ENCODE measurements around the gene TSPO2. TPM values are rescaled to one million over a fixed set of nuclear protein-coding genes. Genes with fewer than 3 reads are reported as not detected.
"Not testable (repeated sequence)": the region's sequence is repeated elsewhere in the genome, so short reads cannot be mapped to it uniquely, and the experiment has no call there.

TSPO2 gene
- total and polyA plus RNA-seq, 5 donors from 2014 or later, result not detected

DNA sequence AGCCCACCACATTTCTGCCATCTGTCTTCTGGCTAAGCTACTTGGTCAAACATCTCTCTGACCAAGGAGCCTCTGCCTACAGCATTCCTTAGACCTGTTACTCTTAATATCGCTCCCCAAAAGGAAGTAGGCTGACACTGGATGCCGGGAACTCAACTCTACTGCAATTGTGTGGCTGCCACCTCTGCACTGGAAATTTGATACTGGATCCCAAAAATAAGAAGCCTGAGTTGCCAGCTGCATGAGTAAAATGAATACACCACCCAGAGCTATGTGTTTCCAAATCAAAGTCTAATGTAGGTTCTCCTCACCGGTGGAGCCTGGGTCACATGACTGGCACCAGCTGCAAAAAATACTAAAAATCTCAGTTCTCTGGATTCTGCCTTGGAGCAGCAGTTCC lies 40.1 kb upstream of the TSPO2 start:
- H3K36me3 ChIP-seq (ENCODE audit: control insufficient read depth, insufficient read depth, low read length), result no peaks in the 10 kb centered on the region
- H3K9me3 ChIP-seq (ENCODE audit: control insufficient read depth in 2 of 2, low read length in 2 of 2), result no peaks in the 10 kb centered on the region
- H3K27ac Mint-ChIP-seq, result no peak overlapping the region
- H3K4me3 Mint-ChIP-seq, result no peak overlapping the region
- peaks cover 44% of the 10 kb centered on the region for H3K27me3 Mint-ChIP-seq
- no peak overlapping the region for H3K27ac ChIP-seq (ENCODE audit: insufficient read depth, low read length, poor library complexity, severe bottlenecking)
- peaks cover 0 to 6% (median 3%) of the 10 kb centered on the region in 4 donors for H3K4me1 Mint-ChIP-seq
- no peaks in the 10 kb centered on the region for H3K36me3 Mint-ChIP-seq
- H3K27me3 ChIP-seq (ENCODE audit: control insufficient read depth, insufficient read depth, low read length), result peaks cover 10% of the 10 kb centered on the region
- ATAC-seq (ENCODE audit: low read depth in 2 of 2), result no peak
- DNase-seq, result no peak
- H3K4me1 ChIP-seq (ENCODE audit: control insufficient read depth, insufficient read depth, low read length, poor library complexity, severe bottlenecking), result peaks cover 3% of the 10 kb centered on the region
- no peak overlapping the region for H3K4me3 ChIP-seq (ENCODE audit: low read depth, low read length)
- H3K9me3 Mint-ChIP-seq, result no peaks in the 10 kb centered on the region

DNA sequence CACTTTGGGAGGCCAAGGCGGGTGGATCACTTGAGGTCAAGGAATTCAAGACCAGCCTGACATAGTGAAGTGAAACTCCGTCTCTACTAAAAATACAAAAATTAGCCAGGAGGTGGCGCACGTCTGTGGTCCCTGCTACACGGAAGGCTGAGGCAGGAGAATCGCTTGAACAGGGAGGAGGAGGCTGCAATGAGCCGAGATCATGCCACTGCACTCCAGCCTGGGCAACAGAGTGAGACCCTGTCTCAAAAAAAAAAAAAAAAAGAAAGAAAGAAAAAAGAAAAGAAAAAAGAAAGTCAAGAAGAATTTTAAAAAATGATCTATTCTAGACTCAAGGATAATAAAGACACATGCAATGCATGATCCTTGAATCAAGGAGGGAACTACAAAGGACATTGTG lies 36.0 kb upstream of the TSPO2 start:
- H3K9me3 ChIP-seq (ENCODE audit: control insufficient read depth in 2 of 2, low read length in 2 of 2); H3K36me3 Mint-ChIP-seq; H3K27me3 ChIP-seq (ENCODE audit: control insufficient read depth, insufficient read depth, low read length); H3K9me3 Mint-ChIP-seq; H3K4me3 Mint-ChIP-seq; H3K27ac ChIP-seq (ENCODE audit: insufficient read depth, low read length, poor library complexity, severe bottlenecking); H3K4me3 ChIP-seq (ENCODE audit: low read depth, low read length); H3K36me3 ChIP-seq (ENCODE audit: control insufficient read depth, insufficient read depth, low read length); H3K27ac Mint-ChIP-seq; H3K4me1 Mint-ChIP-seq; H3K4me1 ChIP-seq (ENCODE audit: control insufficient read depth, insufficient read depth, low read length, poor library complexity, severe bottlenecking): not testable (repeated sequence)
- ATAC-seq (ENCODE audit: low read depth in 2 of 2) (peak in 1 of 2 donors; percentile 50), DNase-seq (peak; percentile 44 to 73 (median 64))
- H3K27me3 Mint-ChIP-seq, result peaks cover 35% of the 10 kb centered on the region

DNA sequence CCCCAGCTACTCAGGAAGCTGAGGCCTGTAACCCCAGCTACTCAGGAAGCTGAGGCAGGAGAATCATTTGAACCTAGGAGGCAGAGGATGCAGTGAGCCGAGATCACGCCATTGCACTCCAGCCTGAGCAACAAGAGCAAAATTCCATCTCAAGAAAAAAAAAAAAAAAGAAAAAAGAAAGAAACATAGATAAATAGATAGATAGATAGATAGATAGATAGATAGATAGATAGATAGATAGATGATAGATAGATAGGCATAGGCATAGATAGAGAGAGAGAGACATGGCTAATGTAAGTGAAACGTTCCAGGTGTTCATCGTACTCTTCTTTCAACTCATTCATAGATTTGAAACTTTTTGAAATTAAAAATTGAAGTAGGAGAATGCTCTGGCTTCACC lies 35.3 kb upstream of the TSPO2 start:
- not testable (repeated sequence) for H3K9me3 Mint-ChIP-seq; DNase-seq; H3K9me3 ChIP-seq (ENCODE audit: control insufficient read depth in 2 of 2, low read length in 2 of 2); H3K4me3 Mint-ChIP-seq; H3K36me3 ChIP-seq (ENCODE audit: control insufficient read depth, insufficient read depth, low read length); ATAC-seq (ENCODE audit: low read depth in 2 of 2); H3K36me3 Mint-ChIP-seq; H3K4me3 ChIP-seq (ENCODE audit: low read depth, low read length); H3K27ac ChIP-seq (ENCODE audit: insufficient read depth, low read length, poor library complexity, severe bottlenecking); H3K27ac Mint-ChIP-seq; H3K27me3 ChIP-seq (ENCODE audit: control insufficient read depth, insufficient read depth, low read length); H3K4me1 Mint-ChIP-seq; H3K4me1 ChIP-seq (ENCODE audit: control insufficient read depth, insufficient read depth, low read length, poor library complexity, severe bottlenecking)
- H3K27me3 Mint-ChIP-seq, result peaks cover 29% of the 10 kb centered on the region

DNA sequence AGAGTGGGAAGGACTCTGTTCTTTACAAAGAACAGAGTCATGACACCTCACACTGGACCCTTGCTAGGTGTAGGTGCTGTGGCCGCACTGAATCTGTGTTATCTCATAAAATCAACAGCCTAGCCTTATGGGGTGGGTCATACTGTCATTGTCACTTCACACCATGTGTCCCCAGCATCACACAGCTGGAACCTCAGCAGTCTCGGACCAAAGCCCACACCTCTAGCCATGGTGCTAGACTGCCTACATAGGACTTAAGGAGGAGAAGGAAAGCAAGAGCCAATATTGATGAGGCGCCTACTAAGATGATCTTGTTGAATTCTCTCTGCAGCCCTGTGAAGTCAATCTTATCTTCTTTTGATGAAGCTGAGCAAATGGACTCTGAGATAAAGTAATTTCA lies 34.3 kb upstream of the TSPO2 start:
- Mint-ChIP-seq H3K27ac (no peak overlapping the region), H3K9me3 (peaks cover 0 to 2% (median 0%) of the 10 kb centered on the region in 7 donors), H3K27me3 (peaks cover 25% of the 10 kb centered on the region), H3K4me3 (no peak overlapping the region), H3K36me3 (peaks cover 4% of the 10 kb centered on the region), H3K4me1 (peaks cover 0 to 6% (median 3%) of the 10 kb centered on the region in 4 donors)
- H3K9me3 ChIP-seq (ENCODE audit: control insufficient read depth in 2 of 2, low read length in 2 of 2), result no peaks in the 10 kb centered on the region
- no peak for ATAC-seq (ENCODE audit: low read depth in 2 of 2)
- peaks cover 3% of the 10 kb centered on the region for H3K4me1 ChIP-seq (ENCODE audit: control insufficient read depth, insufficient read depth, low read length, poor library complexity, severe bottlenecking)
- H3K27ac ChIP-seq (ENCODE audit: insufficient read depth, low read length, poor library complexity, severe bottlenecking), result no peak overlapping the region
- H3K36me3 ChIP-seq (ENCODE audit: control insufficient read depth, insufficient read depth, low read length), result no peaks in the 10 kb centered on the region
- no peak overlapping the region for H3K4me3 ChIP-seq (ENCODE audit: low read depth, low read length)
- no peak for DNase-seq
- H3K27me3 ChIP-seq (ENCODE audit: control insufficient read depth, insufficient read depth, low read length), result peaks cover 7% of the 10 kb centered on the region

DNA sequence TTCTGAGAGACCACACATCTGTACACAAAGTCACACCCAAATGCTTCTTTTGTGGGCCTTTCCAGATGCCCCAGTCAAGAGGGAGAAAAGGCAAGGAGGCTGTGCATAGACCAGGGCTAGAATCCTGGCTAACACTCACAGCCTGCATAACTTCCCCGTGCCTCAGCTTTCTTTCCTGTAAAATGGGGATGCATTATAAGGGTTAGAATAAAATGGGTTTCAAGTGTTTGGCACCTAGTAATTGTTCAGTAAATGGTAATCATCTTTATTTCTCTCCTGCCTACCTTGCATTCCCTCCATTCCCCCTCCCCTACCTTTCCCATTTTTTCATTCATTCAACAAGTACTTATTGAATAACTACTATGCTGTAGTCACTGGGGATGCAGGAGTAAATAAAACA lies 32.6 kb upstream of the TSPO2 start:
- Mint-ChIP-seq H3K4me3 (no peak overlapping the region), H3K4me1 (peaks cover 0 to 6% (median 3%) of the 10 kb centered on the region in 4 donors), H3K27ac (no peak overlapping the region), H3K9me3 (peaks cover 0 to 2% (median 0%) of the 10 kb centered on the region in 7 donors), H3K36me3 (peaks cover 4% of the 10 kb centered on the region), H3K27me3 (peaks cover 12% of the 10 kb centered on the region)
- H3K9me3 ChIP-seq (ENCODE audit: control insufficient read depth in 2 of 2, low read length in 2 of 2), result no peaks in the 10 kb centered on the region
- H3K27ac ChIP-seq (ENCODE audit: insufficient read depth, low read length, poor library complexity, severe bottlenecking), result no peak overlapping the region
- H3K27me3 ChIP-seq (ENCODE audit: control insufficient read depth, insufficient read depth, low read length), result no peaks in the 10 kb centered on the region
- H3K36me3 ChIP-seq (ENCODE audit: control insufficient read depth, insufficient read depth, low read length), result no peaks in the 10 kb centered on the region
- no peak overlapping the region for H3K4me3 ChIP-seq (ENCODE audit: low read depth, low read length)
- DNase-seq, result no peak
- no peak for ATAC-seq (ENCODE audit: low read depth in 2 of 2)
- H3K4me1 ChIP-seq (ENCODE audit: control insufficient read depth, insufficient read depth, low read length, poor library complexity, severe bottlenecking), result peaks cover 3% of the 10 kb centered on the region

DNA sequence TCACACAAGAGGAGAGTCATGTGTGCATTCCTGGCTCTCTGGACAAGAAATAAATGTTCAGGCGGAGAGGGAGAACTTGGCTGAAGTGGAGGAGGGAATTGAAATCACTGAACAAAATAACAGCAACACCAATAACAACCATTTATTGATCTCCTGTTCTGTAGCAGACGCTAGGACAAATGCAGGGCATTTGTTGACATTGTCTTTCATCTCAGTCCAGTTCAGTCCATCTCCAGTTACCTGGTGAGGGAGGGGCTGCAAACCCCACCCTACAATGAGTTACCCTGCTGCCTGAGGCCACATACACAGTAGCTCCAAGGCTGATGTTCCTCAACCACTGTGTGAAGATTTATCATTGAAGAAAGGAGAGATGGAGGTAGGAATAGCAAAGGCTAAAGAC lies 30.6 kb upstream of the TSPO2 start:
- no peaks in the 10 kb centered on the region for H3K9me3 ChIP-seq (ENCODE audit: control insufficient read depth in 2 of 2, low read length in 2 of 2)
- no peaks in the 10 kb centered on the region for H3K4me1 ChIP-seq (ENCODE audit: control insufficient read depth, insufficient read depth, low read length, poor library complexity, severe bottlenecking)
- H3K36me3 ChIP-seq (ENCODE audit: control insufficient read depth, insufficient read depth, low read length), result no peaks in the 10 kb centered on the region
- no peak overlapping the region for H3K27ac ChIP-seq (ENCODE audit: insufficient read depth, low read length, poor library complexity, severe bottlenecking)
- peaks cover 0 to 6% (median 0%) of the 10 kb centered on the region in 7 donors for H3K9me3 Mint-ChIP-seq
- peaks cover 4% of the 10 kb centered on the region for H3K27me3 Mint-ChIP-seq
- H3K4me3 ChIP-seq (ENCODE audit: low read depth, low read length), result no peak overlapping the region
- peaks cover 4% of the 10 kb centered on the region for H3K36me3 Mint-ChIP-seq
- DNase-seq (no peak), ATAC-seq (ENCODE audit: low read depth in 2 of 2) (no peak)
- H3K4me3 Mint-ChIP-seq, result no peak overlapping the region
- no peak overlapping the region for H3K27ac Mint-ChIP-seq
- peaks cover 0 to 2% (median 0%) of the 10 kb centered on the region in 4 donors for H3K4me1 Mint-ChIP-seq
- no peaks in the 10 kb centered on the region for H3K27me3 ChIP-seq (ENCODE audit: control insufficient read depth, insufficient read depth, low read length)

DNA sequence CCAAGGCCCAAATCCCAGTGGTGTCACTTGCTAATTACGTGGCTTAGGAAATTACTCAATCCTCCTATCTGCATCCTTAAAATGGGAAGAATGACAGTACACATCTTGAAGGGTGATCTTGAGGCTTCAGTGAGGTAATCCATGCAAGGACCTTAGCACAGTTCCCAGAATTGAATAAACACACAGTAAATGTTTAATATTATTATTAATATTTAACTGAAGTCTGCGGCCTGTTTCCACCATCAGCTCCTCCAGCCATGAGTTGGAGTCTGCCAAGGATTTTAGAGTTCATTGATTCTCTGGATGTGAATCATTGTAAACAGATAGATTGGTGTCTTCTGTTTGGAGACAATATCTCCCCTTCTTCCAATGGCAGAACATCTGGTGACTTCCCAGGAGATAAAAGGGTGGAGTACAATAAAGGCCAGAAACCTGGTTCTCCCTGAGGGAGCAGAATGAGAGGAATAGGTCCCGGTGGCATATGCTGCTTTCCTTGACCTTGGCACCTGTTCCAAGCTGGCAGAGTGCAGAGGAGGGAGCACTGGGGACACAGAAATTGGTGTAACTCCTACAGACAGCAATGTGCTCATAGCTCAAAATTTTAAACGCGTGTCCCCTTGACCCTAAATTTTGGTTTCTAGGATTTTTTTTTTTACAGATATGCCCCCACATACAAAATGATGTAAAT lies 28.7 kb upstream of the TSPO2 start:
- Mint-ChIP-seq H3K27me3 (peaks cover 4% of the 10 kb centered on the region), H3K4me1 (peaks cover 0 to 2% (median 0%) of the 10 kb centered on the region in 4 donors), H3K4me3 (no peak overlapping the region), H3K27ac (no peak overlapping the region), H3K9me3 (peaks cover 0 to 6% (median 0%) of the 10 kb centered on the region in 7 donors), H3K36me3 (peaks cover 4% of the 10 kb centered on the region)
- Histone ChIP-seq H3K9me3 (ENCODE audit: control insufficient read depth in 2 of 2, low read length in 2 of 2) (no peaks in the 10 kb centered on the region), H3K4me1 (ENCODE audit: control insufficient read depth, insufficient read depth, low read length, poor library complexity, severe bottlenecking) (no peaks in the 10 kb centered on the region), H3K27me3 (ENCODE audit: control insufficient read depth, insufficient read depth, low read length) (no peaks in the 10 kb centered on the region), H3K27ac (ENCODE audit: insufficient read depth, low read length, poor library complexity, severe bottlenecking) (no peak overlapping the region), H3K4me3 (ENCODE audit: low read depth, low read length) (no peak overlapping the region), H3K36me3 (ENCODE audit: control insufficient read depth, insufficient read depth, low read length) (no peaks in the 10 kb centered on the region)
- no peak for DNase-seq
- ATAC-seq (ENCODE audit: low read depth in 2 of 2), result no peak

DNA sequence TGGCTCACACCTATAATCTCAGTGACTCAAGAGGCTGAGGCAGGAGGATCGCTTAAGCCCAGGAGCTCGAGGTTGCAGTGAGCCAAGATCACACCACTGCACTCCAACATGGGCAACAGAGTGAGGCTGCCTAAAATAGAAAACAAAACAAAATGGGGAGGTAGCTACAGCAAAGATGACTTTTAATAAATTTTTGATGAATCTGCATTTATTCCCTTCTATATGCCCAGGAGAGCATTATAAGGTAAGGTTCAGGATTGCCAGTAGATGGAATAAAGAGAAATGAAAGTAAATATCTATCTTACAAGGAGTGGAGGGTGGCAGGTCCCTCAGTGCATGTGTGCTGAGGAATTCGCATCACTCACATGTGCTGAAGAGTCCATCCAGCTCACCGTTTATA lies 27.5 kb upstream of the TSPO2 start:
- Mint-ChIP-seq H3K27ac (no peak overlapping the region), H3K4me1 (peaks cover 0 to 2% (median 0%) of the 10 kb centered on the region in 4 donors), H3K9me3 (peaks cover 0 to 6% (median 0%) of the 10 kb centered on the region in 7 donors), H3K36me3 (peaks cover 4% of the 10 kb centered on the region), H3K27me3 (no peaks in the 10 kb centered on the region), H3K4me3 (no peak overlapping the region)
- H3K27me3 ChIP-seq (ENCODE audit: control insufficient read depth, insufficient read depth, low read length), result no peaks in the 10 kb centered on the region
- no peak overlapping the region for H3K27ac ChIP-seq (ENCODE audit: insufficient read depth, low read length, poor library complexity, severe bottlenecking)
- ATAC-seq (ENCODE audit: low read depth in 2 of 2) (no peak), DNase-seq (no peak)
- H3K4me3 ChIP-seq (ENCODE audit: low read depth, low read length), result no peak overlapping the region
- no peaks in the 10 kb centered on the region for H3K4me1 ChIP-seq (ENCODE audit: control insufficient read depth, insufficient read depth, low read length, poor library complexity, severe bottlenecking)
- H3K36me3 ChIP-seq (ENCODE audit: control insufficient read depth, insufficient read depth, low read length), result no peaks in the 10 kb centered on the region
- H3K9me3 ChIP-seq (ENCODE audit: control insufficient read depth in 2 of 2, low read length in 2 of 2), result no peaks in the 10 kb centered on the region

Measured in CD4-positive, CD25-positive, alpha-beta regulatory T cell (primary cell).